ENCODE results near the gene ZBTB8OS.

- no peak for TF ChIP-seq CTCF (IDR thresholded peaks at IDR 0.05)
- no peak for TF ChIP-seq EP300 (IDR thresholded peaks at IDR 0.05)
- TF ChIP-seq POLR2AphosphoS5 (IDR thresholded peaks at IDR 0.05), result no peak
Measured at GRCh38 chr1:32627596-32628162, 22.7 kb downstream of the ZBTB8OS start.
